GM18505 (cell line): ENCODE data around the gene STX1B.
"Not testable (repeated sequence)": the region's sequence is repeated elsewhere in the genome, so short reads cannot be mapped to it uniquely, and the experiment has no call there.

Experiments
- ATAC-seq: cut with Tn5 transposase; IDR thresholded peaks from one replicate; pipeline ENCODE4 v1.9.1; 2021; ENCODE audit not compliant: unreplicated experiment
- POLR2A ChIP-seq: IDR thresholded peaks from 4 replicates; pipeline ENCODE4 v1.6.1; 2011; ENCODE audit warnings: borderline replicate concordance; ENCODE audit not compliant: insufficient read depth, insufficient read length; ENCODE audit errors: extremely low read depth

The STX1B gene

GRCh38 chr16:31029272-31029671 lies 18.8 kb upstream of the STX1B start:
- no peak for TF ChIP-seq POLR2A
- no peak for ATAC-seq

GRCh38 chr16:31025339-31025738 lies 14.9 kb upstream of the STX1B start:
- no peak for TF ChIP-seq POLR2A
- no peak for ATAC-seq

- no peak for ATAC-seq
These were observed 13.3 kb upstream of the STX1B start for GRCh38 chr16:31023627-31024226.

GRCh38 chr16:31023252-31023602 lies 12.8 kb upstream of the STX1B start:
- TF ChIP-seq POLR2A = no peak
- ATAC-seq = no peak

More at GRCh38 chr16:31023627-31024226, 13.3 kb upstream of the STX1B start:
- TF ChIP-seq POLR2A = no peak

GRCh38 chr16:31022544-31023251 lies 12.3 kb upstream of the STX1B start:
- ATAC-seq = no peak
- TF ChIP-seq POLR2A = no peak

- no peak for ATAC-seq
- TF ChIP-seq POLR2A = no peak
These were observed 10.1 kb upstream of the STX1B start for GRCh38 chr16:31020536-31020935.

- ATAC-seq = not testable (repeated sequence)
These were observed 7.3 kb upstream of the STX1B start for GRCh38 chr16:31017756-31018155.

GRCh38 chr16:31016018-31016417 lies 5.6 kb upstream of the STX1B start:
- no peak for TF ChIP-seq POLR2A
- ATAC-seq = no peak

- not testable (repeated sequence) for ATAC-seq
These were observed 2.9 kb upstream of the STX1B start for GRCh38 chr16:31013292-31013691.

- ATAC-seq = not testable (repeated sequence)
These were observed 1.4 kb upstream of the STX1B start for GRCh38 chr16:31011815-31012214.

- no peak for ATAC-seq
These were observed 399 bp downstream of the STX1B start for GRCh38 chr16:31009894-31010584.

GRCh38 chr16:31009120-31009519 lies 1.3 kb downstream of the STX1B start:
- TF ChIP-seq POLR2A = no peak
- ATAC-seq = no peak

More at GRCh38 chr16:31009894-31010584, 399 bp downstream of the STX1B start:
- TF ChIP-seq POLR2A = no peak

- ATAC-seq = no peak
- TF ChIP-seq POLR2A = no peak
These were observed 1.9 kb downstream of the STX1B start for GRCh38 chr16:31008551-31008950.

GRCh38 chr16:31008149-31008548 lies 2.3 kb downstream of the STX1B start:
- ATAC-seq = no peak
- no peak for TF ChIP-seq POLR2A
